ENCODE measurements around the gene FALEC.
"Not testable (repeated sequence)": the region's sequence is repeated elsewhere in the genome, so short reads cannot be mapped to it uniquely, and the experiment has no call there.

The FALEC gene

DNA sequence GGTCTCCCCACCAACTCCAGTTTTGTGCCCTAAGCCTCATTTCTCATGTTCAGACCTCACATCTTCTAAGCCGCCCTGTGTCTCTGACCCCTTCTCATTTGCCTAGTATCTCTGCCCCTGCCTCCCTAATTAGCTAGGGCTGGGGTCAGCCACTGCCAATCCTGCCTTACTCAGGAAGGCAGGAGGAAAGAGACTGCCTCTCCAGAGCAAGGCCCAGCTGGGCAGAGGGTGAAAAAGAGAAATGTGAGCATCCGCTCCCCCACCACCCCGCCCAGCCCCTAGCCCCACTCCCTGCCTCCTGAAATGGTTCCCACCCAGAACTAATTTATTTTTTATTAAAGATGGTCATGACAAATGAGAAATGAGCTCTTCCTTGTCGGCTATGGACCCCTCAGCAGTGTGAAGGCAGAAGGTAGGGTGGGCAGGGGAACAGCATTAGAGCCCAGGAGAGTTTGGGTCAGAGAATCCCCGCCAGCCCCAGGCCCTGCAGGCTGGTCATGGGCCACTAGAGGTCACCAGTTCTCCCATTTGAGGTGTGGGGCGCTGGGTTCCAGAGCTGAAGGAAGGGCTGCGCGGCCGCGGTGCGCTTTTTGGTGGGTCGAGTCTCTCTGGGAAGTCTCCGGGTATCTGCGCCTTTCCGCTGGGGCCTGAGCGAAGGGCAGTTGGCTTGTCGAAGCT is 45.2 kb downstream of the FALEC start:
- DNase-seq: peak; percentile 82

DNA sequence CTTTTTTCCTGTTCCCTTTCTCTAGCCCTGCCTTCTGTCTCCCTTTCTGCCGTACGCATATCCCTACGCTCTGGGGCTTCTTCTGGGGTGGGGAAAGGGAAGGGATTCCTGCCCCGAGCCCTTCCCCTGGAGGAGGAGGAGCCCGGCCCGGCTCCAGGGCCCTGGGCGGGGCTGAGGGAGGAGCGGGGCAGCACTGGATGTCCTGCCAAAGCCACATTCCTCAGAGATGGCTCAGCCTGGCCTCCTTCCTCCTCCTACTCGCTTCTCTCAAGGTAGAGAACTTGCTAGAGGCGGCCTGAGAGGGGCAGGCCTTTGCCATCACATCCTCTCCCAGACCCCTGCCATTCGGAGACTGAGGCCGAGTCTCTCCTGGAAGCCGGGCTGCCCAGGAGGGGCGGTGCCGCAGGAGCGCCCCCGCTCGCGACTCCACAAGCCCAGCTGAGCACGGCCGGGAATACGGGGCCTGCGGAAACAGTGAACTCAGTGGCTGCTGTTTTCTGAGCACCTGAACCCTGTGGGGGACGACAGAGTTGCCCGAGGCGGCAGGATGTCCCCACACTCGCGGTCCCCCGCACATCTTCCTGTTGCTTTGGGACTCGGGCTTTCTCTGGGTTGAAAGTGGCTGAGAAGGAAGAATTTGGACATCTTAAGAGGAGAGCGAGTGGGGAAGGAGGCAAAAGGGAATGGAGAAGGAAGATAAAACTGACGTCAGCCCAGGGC is 45.9 kb downstream of the FALEC start:
- DNase-seq: peak; percentile 85

DNA sequence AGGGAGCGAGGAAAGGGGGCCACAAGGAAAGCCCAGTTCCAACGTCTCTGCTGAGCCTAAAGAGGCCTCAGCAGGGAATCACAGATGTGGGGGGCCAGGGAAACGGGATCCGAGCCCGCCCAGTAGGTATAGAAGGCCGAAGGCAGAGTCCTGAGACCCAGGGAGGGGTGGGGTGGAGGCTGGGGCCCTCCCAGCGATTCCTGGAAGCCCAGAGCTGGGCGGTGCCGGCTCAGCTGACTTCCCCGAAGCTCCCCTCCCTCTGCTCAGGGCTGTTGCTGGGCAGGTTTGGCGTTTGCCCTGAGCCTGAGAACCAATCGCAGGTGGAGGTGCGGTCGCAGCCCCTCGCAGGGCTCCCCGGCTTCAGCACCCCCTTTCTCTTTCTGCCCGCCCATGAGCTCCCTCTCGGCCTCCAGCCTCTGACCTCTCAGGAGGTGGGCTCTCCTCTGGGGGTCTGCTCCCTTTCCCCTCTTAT is 46.5 kb downstream of the FALEC start:
- peak; percentile 79 for DNase-seq

DNA sequence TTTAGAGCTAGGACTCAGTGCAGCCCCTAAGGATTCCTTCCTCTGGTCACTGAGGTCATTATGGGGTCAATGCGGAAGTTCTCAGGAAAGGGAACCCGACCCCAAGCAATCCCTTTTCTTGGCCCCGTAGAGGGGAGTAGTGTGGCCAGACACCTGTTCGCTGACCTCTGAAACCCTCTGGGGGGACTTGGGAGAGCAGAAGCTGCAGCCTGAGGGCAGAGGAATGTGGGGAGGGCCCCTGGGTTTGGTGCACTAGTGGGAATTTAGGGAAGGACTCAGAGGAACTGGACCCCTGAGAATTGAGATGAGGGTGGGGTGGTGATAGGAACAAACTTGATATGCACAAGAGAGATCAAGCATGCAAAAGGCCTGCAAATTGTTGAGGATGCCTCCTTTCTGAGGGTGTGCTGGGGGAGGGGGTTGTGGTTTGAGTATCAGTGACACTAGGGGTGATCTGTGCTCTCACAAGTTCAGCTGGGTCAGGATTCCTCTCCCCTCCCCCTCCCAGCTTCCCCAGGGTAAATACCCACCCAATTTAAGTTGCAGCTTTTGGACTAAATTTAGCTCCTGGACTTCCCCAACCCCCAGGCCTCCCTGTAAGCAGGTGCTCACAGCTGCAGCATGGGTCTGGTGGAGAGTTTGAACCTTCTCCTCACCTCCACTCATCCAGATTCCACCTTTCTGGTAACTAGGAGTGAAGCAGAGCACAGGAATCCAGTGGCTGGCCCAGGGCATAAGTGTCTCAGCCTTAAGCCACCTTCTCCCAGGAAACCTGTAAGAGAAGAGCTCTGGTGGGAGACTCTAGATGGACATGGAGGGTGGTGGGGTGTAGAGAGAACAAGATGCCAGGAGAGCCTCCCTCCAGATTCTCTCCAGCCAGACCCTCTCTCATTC is 47.1 kb downstream of the FALEC start:
- DNase-seq: no peak

- peak; percentile 63 for DNase-seq
These were observed 47.9 kb downstream of the FALEC start for GRCh38 chr1:150563340-150564038.

DNA sequence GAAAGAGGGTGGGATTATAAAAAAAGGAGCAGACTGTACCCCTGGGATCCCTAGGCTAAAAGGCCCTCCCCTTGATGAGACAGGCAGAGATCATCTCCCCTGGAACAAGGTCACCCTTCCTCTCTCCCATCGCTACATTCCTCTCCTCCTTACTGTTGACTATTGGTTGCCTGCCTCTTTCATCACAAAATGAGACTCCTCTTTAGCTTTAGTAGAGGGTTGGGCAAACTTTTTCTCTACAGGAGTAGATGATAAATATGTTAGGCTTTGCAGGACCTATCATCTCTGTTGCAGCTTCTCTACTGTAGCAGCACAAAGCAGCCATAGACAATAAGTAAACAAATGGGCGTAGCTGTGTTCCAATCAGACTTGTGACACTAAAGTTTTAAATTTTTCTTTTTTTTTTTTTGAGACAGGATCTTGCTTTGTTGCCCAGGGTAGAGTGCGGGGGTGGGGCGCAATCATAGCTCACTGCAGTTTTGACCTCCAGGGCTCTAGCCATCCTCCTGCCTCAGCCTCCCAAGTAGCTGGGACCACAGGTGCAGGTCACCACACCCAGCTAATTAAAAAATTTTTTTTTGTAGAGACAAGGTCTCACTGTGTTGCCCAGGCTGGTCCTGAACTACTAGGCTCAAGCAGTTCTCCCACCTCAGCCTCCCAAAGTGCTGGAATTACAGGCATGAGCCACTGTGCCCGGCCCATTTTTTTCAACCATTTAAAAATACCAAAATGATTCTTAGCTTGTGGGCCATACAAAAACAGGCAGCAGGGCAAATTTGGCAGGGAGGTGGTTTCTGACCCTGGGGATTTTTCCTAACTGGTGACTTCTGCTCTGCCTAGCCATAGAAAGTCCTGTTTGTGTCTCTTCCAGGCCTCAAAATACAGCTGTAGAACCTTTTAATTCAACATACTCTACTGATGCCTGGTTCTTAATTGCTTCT is 48.8 kb downstream of the FALEC start:
- DNase-seq: no peak

GRCh38 chr1:150565240-150565991 is 49.9 kb downstream of the FALEC start:
- DNase-seq: not testable (repeated sequence)

- no peak for DNase-seq
These were observed 51.2 kb downstream of the FALEC start for GRCh38 chr1:150566589-150567340.

DNA sequence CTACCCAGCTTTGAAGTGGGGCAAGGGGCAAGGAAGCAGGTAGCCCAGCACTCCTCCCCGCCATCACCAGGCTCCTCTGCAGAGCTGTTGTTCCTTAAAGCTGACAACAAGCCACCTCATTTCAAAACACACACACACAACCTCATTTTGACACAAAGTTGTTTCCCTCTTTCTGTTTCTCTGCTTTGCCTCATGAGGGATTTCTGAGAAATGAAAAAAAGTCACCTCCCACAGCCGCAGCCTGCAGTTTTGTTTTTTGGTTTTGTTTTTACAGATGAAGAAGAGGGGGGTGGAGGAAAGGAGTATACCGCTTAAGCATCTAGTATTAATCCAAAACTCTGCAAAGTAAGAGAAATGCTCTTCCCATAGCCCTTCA is 51.8 kb downstream of the FALEC start:
- DNase-seq: no peak

GRCh38 chr1:150567717-150568593 is 52.4 kb downstream of the FALEC start:
- DNase-seq: peak; percentile 50

DNA sequence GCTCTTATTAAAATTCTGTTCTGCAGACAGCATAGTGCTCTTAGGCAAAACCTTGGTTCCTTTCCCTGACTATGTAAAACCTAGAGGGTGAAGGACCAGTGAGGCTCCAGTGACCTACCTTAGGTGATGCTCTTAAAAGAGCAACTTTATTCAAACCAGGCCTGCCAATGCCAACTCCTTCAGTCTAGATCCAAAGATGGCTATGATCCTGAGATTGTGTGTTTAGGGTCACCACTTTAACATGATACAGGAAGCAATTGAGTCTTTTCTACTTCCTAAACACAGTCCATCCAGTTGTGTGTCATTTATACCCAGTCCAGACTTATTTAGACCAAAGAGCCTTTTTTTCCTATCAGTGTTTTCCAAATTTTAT is 53.0 kb downstream of the FALEC start:
- no peak for DNase-seq

DNA sequence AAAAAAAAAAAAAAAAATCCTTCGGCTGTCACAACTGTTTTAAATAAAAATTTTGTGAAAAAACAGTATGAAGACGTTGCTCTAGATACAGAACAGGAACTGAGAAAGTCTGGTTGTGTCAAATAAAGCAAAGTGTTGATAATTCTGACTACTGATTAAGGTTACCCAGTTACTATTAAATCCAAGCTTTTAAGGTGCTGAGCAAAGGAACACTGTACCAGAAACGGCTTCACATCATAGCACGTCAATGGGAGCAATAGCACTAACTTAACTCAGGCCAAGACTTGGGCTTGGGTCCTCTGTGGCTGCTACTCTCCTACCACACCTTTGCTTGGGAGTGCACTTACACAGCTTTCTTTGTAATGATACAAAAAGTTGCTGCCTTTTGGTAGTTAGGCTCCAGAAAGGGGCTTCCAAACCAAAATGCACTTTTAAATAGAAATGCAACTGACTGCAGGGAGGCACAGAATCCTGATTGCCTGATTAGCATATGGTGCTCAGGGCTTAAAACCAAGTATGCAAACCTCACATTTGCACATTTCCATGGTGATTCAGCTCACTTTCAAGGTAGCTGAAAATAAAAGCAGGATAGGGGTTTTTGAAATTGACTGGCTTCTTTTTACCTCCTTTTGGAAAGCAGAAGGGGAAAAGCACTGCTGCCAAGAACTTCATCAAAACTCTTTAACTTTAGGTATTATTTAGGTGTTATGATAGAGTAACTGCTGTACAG is 57.5 kb downstream of the FALEC start:
- DNase-seq: no peak

- DNase-seq: not testable (repeated sequence)
These were observed 58.1 kb downstream of the FALEC start for GRCh38 chr1:150573648-150574071.

- no peak for DNase-seq
These were observed 58.9 kb downstream of the FALEC start for GRCh38 chr1:150574260-150575071.

GRCh38 chr1:150575072-150575489 is 59.5 kb downstream of the FALEC start:
- no peak for DNase-seq

- DNase-seq: no peak
These were observed 60.2 kb downstream of the FALEC start for GRCh38 chr1:150575518-150576366.

DNA sequence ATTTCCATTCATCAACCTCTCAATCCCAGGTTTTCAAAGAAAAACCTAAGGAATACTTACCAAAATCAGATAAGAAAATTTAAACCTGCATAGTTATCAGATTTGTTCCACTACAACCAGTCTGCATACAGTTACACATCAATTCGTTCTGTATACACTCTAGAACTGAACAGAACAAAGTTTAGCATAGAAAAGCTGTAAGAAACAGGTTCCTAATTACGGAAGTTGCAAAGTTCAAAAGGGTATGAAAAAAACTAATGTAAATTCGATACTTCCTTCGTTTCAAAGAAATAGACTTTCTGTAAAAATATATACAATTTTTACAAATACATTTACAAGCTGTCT is 60.8 kb downstream of the FALEC start:
- no peak for DNase-seq

All from NCI-H2029 (cell line).